Measurements from ENCODE around the gene ZDHHC7. TPM values are rescaled to one million over a fixed set of nuclear protein-coding genes. Genes with fewer than 3 reads are reported as not detected.

Gene ZDHHC7
- total and polyA plus RNA-seq, 9 of the 15 experiments (the other 6 are each of a cell fraction or from before 2014, with no cell fraction given) = 1.7 to 49.7 (median 37.4) TPM

DNA sequence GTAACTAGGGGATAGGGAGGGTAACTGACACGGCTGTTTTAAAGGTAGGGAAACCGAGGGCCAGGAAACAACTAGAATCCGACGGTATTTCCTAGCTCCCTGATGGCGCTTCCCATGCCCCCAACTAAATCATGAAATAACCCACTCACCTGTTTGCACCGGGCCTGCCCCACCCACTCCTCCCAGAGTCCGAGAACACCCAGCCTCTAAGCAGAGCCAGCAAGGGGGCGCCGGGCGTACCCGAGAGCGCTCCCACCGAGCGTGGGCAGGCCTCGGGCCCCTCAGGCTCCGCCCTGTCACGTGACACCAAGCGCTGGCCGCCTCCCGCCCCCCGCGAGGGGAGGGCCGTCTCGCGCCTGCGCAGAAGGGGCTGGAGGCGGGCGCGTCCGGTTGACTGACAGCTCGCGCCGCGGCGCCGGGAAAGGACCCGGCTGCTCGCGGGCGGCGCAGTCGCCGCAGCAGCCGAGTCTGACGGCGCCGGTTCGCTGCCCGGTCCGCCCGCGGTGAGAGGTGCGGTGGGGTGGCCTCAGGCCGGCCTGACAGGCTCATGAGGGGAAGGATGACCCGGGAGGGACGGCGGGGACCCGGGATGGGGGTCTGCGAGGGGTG, 16.1 kb upstream of the ZDHHC7 start, which contains the start of gene KIAA0513 (continued):
- TF ChIP-seq, protein P1, sequence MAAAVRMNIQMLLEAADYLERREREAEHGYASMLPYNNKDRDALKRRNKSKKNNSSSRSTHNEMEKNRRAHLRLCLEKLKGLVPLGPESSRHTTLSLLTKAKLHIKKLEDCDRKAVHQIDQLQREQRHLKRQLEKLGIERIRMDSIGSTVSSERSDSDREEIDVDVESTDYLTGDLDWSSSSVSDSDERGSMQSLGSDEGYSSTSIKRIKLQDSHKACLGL (CRISPR knock-in tag; IDR thresholded peaks at IDR 0.05; ENCODE audit: borderline replicate concordance, poor library complexity, severe bottlenecking) = no peak
- TF ChIP-seq FOXA1 (IDR thresholded peaks at IDR 0.05; ENCODE audit: borderline replicate concordance) = no peak
- no peak for TF ChIP-seq HNRNPK (IDR thresholded peaks at IDR 0.05; ENCODE audit: low read depth, low read length, poor library complexity, severe bottlenecking)
- no peak for TF ChIP-seq TCF7 (IDR thresholded peaks at IDR 0.05; ENCODE audit: borderline replicate concordance)
- TF ChIP-seq KAT2B (IDR thresholded peaks at IDR 0.05; ENCODE audit: low read depth, low read length) = no peak
- TF ChIP-seq TOE1 (IDR thresholded peaks at IDR 0.05; ENCODE audit: borderline replicate concordance) = peak; percentile 100
- no peak for TF ChIP-seq TOE1 (CRISPR knock-in tag; IDR thresholded peaks at IDR 0.05; ENCODE audit: borderline replicate concordance, low read depth)
- TF ChIP-seq CBFA2T2 (conservative IDR thresholded peaks at IDR 0.05) = peak; percentile 96
- TF ChIP-seq, protein P2, sequence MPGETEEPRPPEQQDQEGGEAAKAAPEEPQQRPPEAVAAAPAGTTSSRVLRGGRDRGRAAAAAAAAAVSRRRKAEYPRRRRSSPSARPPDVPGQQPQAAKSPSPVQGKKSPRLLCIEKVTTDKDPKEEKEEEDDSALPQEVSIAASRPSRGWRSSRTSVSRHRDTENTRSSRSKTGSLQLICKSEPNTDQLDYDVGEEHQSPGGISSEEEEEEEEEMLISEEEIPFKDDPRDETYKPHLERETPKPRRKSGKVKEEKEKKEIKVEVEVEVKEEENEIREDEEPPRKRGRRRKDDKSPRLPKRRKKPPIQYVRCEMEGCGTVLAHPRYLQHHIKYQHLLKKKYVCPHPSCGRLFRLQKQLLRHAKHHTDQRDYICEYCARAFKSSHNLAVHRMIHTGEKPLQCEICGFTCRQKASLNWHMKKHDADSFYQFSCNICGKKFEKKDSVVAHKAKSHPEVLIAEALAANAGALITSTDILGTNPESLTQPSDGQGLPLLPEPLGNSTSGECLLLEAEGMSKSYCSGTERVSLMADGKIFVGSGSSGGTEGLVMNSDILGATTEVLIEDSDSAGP (CRISPR knock-in tag; IDR thresholded peaks at IDR 0.05) = no peak
- TF ChIP-seq HOXB6 (CRISPR knock-in tag; IDR thresholded peaks at IDR 0.05; ENCODE audit: borderline replicate concordance) = no peak
- TF ChIP-seq, protein P3, sequence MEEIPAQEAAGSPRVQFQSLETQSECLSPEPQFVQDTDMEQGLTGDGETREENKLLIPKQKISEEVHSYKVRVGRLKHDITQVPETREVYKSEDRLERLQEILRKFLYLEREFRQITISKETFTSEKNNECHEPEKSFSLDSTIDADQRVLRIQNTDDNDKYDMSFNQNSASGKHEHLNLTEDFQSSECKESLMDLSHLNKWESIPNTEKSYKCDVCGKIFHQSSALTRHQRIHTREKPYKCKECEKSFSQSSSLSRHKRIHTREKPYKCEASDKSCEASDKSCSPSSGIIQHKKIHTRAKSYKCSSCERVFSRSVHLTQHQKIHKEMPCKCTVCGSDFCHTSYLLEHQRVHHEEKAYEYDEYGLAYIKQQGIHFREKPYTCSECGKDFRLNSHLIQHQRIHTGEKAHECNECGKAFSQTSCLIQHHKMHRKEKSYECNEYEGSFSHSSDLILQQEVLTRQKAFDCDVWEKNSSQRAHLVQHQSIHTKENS (CRISPR knock-in tag; IDR thresholded peaks at IDR 0.05) = no peak
- no peak for TF ChIP-seq NCOA1 (IDR thresholded peaks at IDR 0.05; ENCODE audit: low read depth)
- 0 out of 2 replicates have a peak, but pooled peaks have one; percentile 9 for TF ChIP-seq MAFG (tag; conservative IDR thresholded peaks at IDR 0.05)
- TF ChIP-seq BCOR (IDR thresholded peaks at IDR 0.05) = no peak; the same call in 1 of the 2 replicates
- no peak for TF ChIP-seq ZSCAN32 (CRISPR knock-in tag; IDR thresholded peaks at IDR 0.05)
- peak; percentile 42 for TF ChIP-seq JUND (IDR thresholded peaks at IDR 0.05; ENCODE audit: borderline replicate concordance, low read depth, low read length)
- peak; percentile 19; the same call in 1 of the 3 replicates for TF ChIP-seq JUND (tag; IDR thresholded peaks at IDR 0.05; ENCODE audit: borderline replicate concordance, low read depth, low read length)
- TF ChIP-seq NONO (IDR thresholded peaks at IDR 0.05; ENCODE audit: low read depth in 2 of 2, low read length in 1 of 2) = peak; percentile 62 to 90
- TF ChIP-seq ZNF717 (CRISPR knock-in tag; IDR thresholded peaks at IDR 0.05) = no peak
- TF ChIP-seq ZNF444 (CRISPR knock-in tag; IDR thresholded peaks at IDR 0.05) = no peak
- TF ChIP-seq ZNF347 (CRISPR knock-in tag; IDR thresholded peaks at IDR 0.05; ENCODE audit: low read depth) = no peak
- no peak for TF ChIP-seq TAF9B (IDR thresholded peaks at IDR 0.05; ENCODE audit: partially characterized antibody)
- 0 out of 2 replicates have a peak, but pooled peaks have one; percentile 45 for TF ChIP-seq GATAD2A (IDR thresholded peaks at IDR 0.05)
- TF ChIP-seq GABPA (tag; conservative IDR thresholded peaks at IDR 0.05; ENCODE audit: low read depth) = peak; percentile 46; the same call in 1 of the 2 replicates
- TF ChIP-seq KAT8 (IDR thresholded peaks at IDR 0.05; ENCODE audit: low read depth) = no peak
- TF ChIP-seq IRF2 (CRISPR knock-in tag; IDR thresholded peaks at IDR 0.05) = no peak

Data from K562 (cell line).